SK-N-SH (cell line): ENCODE measurements around the gene MCC. TPM values are rescaled to one million over a fixed set of nuclear protein-coding genes. Genes with fewer than 3 reads are reported as not detected.

Experiments
- CTCF ChIA-PET: fragments of 300-600, 350-600 bp; formaldehyde crosslinking; extraction: SDS; loops from one replicate; lab custom pipeline; 2021; lab: Yijun Ruan, JAX
- POLR2A ChIA-PET: fragments of 350-600 bp; sonication (Branson Sonifier 250); formaldehyde crosslinking; extraction: SDS; loops from one replicate; lab custom pipeline; 2020; ENCODE audit warnings: antibody characterized with exemption, inconsistent platforms; lab: Yijun Ruan, JAX
- DNase-seq: peaks from one replicate; pipeline ENCODE4 v3.0.0; 2012
- H2AFZ ChIP-seq: fragments of 200-600 bp; sonication (generic); 2 replicates; pipeline ENCODE4 v1.8.1; 2016; ENCODE audit warnings: antibody characterized with exemption, mild to moderate bottlenecking, low read depth
- H3F3A ChIP-seq: fragments of 200-600 bp; sonication (generic); replicated peaks from 2 replicates; pipeline ENCODE3; 2016; ENCODE audit warnings: antibody characterized with exemption, mild to moderate bottlenecking; ENCODE audit not compliant: insufficient read depth
- H3K27ac ChIP-seq, 2 experiments: fragments of 200-500 bp in 1 of 2; fragments of 200-600 bp in 1 of 2; sonication (Bioruptor generic) in 1 of 2; sonication (generic), shearing (Covaris generic) in 1 of 2; 2 replicates each; pipeline versions ENCODE4 v1.5.1 to v1.6.1; 2014 to 2016; ENCODE audit warnings: low read depth in 2 of 2, inconsistent platforms in 1 of 2, low read length in 1 of 2, mild to moderate bottlenecking in 1 of 2, mixed read lengths in 1 of 2
- H3K27me3 ChIP-seq: fragments of 200-600 bp; sonication (generic), shearing (Covaris generic); 2 replicates; pipeline ENCODE4 v1.6.1; 2016; ENCODE audit warnings: mixed run types; ENCODE audit not compliant: insufficient read depth
- H3K36me3 ChIP-seq, 2 experiments: fragments of 200-500 bp in 1 of 2; fragments of 200-600 bp in 1 of 2; sonication (Bioruptor generic) in 1 of 2; sonication (generic) in 1 of 2; replicated peaks in 1 of 2; 2 replicates each; pipeline versions ENCODE3 to v1.5.1; 2014 to 2016; ENCODE audit warnings: low read length in 1 of 2, mild to moderate bottlenecking in 1 of 2; ENCODE audit not compliant: insufficient read depth in 2 of 2, control insufficient read depth in 1 of 2
- H3K4me1 ChIP-seq, 2 experiments: fragments of 200-500 bp in 1 of 2; fragments of 200-600 bp in 1 of 2; sonication (Bioruptor generic) in 1 of 2; sonication (generic), shearing (Covaris generic) in 1 of 2; 2 replicates each; pipeline versions ENCODE4 v1.5.1 to v1.6.1; 2014 to 2016; ENCODE audit warnings: low read depth in 1 of 2, low read length in 1 of 2, mixed run types in 1 of 2; ENCODE audit not compliant: insufficient read depth in 2 of 2, control insufficient read depth in 1 of 2
- H3K4me2 ChIP-seq: fragments of 200-600 bp; sonication (generic), shearing (Covaris generic); 2 replicates; pipeline ENCODE4 v1.6.1; 2017; ENCODE audit warnings: mixed run types
- H3K4me3 ChIP-seq, 2 experiments: fragments of 200-500 bp in 1 of 2; fragments of 200-600 bp in 1 of 2; sonication (Bioruptor generic) in 1 of 2; sonication (generic), shearing (Covaris generic) in 1 of 2; 2 replicates each; pipeline versions ENCODE4 v1.5.1 to v1.8.1; 2014 to 2016; ENCODE audit warnings: low read depth in 2 of 2, inconsistent platforms in 1 of 2, low read length in 1 of 2, mild to moderate bottlenecking in 1 of 2, mixed read lengths in 1 of 2, moderate library complexity in 1 of 2
- H3K79me2 ChIP-seq: fragments of 200-600 bp; sonication (generic); 2 replicates; pipeline ENCODE4 v1.8.1; 2017; ENCODE audit warnings: mild to moderate bottlenecking; ENCODE audit not compliant: insufficient read depth
- H3K9ac ChIP-seq: fragments of 200-600 bp; sonication (generic); 2 replicates; pipeline ENCODE4 v1.6.1; 2017; ENCODE audit warnings: mixed run types
- H3K9me2 ChIP-seq: fragments of 200-600 bp; sonication (generic); 2 replicates; pipeline ENCODE4 v1.6.1; 2017; ENCODE audit warnings: mixed run types
- H3K9me3 ChIP-seq: fragments of 200-600 bp; sonication (generic); 2 replicates; pipeline ENCODE4 v1.6.1; 2017; ENCODE audit warnings: mixed run types, mild to moderate bottlenecking, moderate library complexity
- H4K20me1 ChIP-seq: fragments of 200-600 bp; sonication (generic); 2 replicates; pipeline ENCODE4 v1.6.1; 2017; ENCODE audit warnings: mild to moderate bottlenecking, mixed run types; ENCODE audit not compliant: insufficient read depth
- CHD2 ChIP-seq: fragments of 150-350 bp; IDR thresholded peaks from 2 replicates; pipeline ENCODE4 v1.6.1; 2018; ENCODE audit warnings: low read length; ENCODE audit not compliant: partially characterized antibody
- EZH2phosphoT487 ChIP-seq: fragments of 200-600 bp; sonication (generic); IDR thresholded peaks from 2 replicates; pipeline ENCODE4 v1.6.1; 2017; ENCODE audit warnings: low read depth, mixed run types, mild to moderate bottlenecking, antibody characterized with exemption, moderate library complexity, borderline replicate concordance
- FOSL2 ChIP-seq: IDR thresholded peaks from 2 replicates; pipeline ENCODE4 v1.4.0; 2012; ENCODE audit warnings: low read depth, mild to moderate bottlenecking, moderate library complexity, borderline replicate concordance
- GABPA ChIP-seq: IDR thresholded peaks from 2 replicates; pipeline ENCODE4 v1.4.0; 2012; ENCODE audit warnings: low read depth, mild to moderate bottlenecking
- GATA2 ChIP-seq: sonication (generic); formaldehyde crosslinking; IDR thresholded peaks from 2 replicates; pipeline ENCODE4 v1.5.0; 2020; ENCODE audit warnings: mild to moderate bottlenecking, missing genetic modification reagents
- MEF2A ChIP-seq: IDR thresholded peaks from 2 replicates; pipeline ENCODE4 v1.4.0; 2012; ENCODE audit warnings: low read depth, borderline replicate concordance
- NRF1 ChIP-seq: IDR thresholded peaks from 2 replicates; pipeline ENCODE4 v1.6.1; 2012; ENCODE audit warnings: low read depth, mild to moderate bottlenecking, low read length
- POLR2AphosphoS5 ChIP-seq: IDR thresholded peaks from 2 replicates; pipeline ENCODE4 v1.6.1; 2012; ENCODE audit warnings: low read depth, low read length
- RAD21 ChIP-seq: IDR thresholded peaks from 2 replicates; pipeline ENCODE4 v1.6.1; 2012; ENCODE audit warnings: mild to moderate bottlenecking, low read length
- RCOR1 ChIP-seq: fragments of 150-350 bp; IDR thresholded peaks from 2 replicates; pipeline ENCODE4 v1.6.1; 2017; ENCODE audit warnings: antibody characterized with exemption, low read length
- SIN3A ChIP-seq: IDR thresholded peaks from 2 replicates; pipeline ENCODE4 v1.6.1; 2012; ENCODE audit warnings: low read depth, mild to moderate bottlenecking, low read length, moderate library complexity, borderline replicate concordance
- SMC3 ChIP-seq: IDR thresholded peaks from 2 replicates; pipeline ENCODE4 v1.6.1; 2012; ENCODE audit warnings: low read depth, low read length, improper control_type of control experiment
- YY1 ChIP-seq: IDR thresholded peaks from 2 replicates; pipeline ENCODE4 v1.4.0; 2012; ENCODE audit warnings: low read depth, mild to moderate bottlenecking
- WGBS: methylation state at CpG from one replicate; pipeline ENCODE4 v1.1.6; 2017; ENCODE audit warnings: low lambda C conversion rate; 5-methylcytosine and 5-hydroxymethylcytosine counted together
- polyA plus RNA-seq, 3 experiments: library from polyadenylated mRNA; depleted of rRNA; stranded (reverse); fragments of >200 nt; gene quantifications; 2 replicates each; pipeline ENCODE4 v1.2.3, GENCODE V29; 2012
- TF ChIP-seq, protein P1 (sequence below): fragments of 200-600 bp; sonication (generic); IDR thresholded peaks from 2 replicates; pipeline ENCODE4 v1.6.1; 2017; ENCODE audit warnings: antibody characterized with exemption, mild to moderate bottlenecking, moderate library complexity

MCC gene
- polyA plus RNA-seq, 1 of the 3 experiments (the other 2 are of a cell fraction): 3.6 TPM

- TF ChIP-seq SMC3 (no peak), FOSL2 (no peak)
These were observed 286.5 kb downstream of the MCC start (continued) for GRCh38 chr5:113201715-113202114.

DNA sequence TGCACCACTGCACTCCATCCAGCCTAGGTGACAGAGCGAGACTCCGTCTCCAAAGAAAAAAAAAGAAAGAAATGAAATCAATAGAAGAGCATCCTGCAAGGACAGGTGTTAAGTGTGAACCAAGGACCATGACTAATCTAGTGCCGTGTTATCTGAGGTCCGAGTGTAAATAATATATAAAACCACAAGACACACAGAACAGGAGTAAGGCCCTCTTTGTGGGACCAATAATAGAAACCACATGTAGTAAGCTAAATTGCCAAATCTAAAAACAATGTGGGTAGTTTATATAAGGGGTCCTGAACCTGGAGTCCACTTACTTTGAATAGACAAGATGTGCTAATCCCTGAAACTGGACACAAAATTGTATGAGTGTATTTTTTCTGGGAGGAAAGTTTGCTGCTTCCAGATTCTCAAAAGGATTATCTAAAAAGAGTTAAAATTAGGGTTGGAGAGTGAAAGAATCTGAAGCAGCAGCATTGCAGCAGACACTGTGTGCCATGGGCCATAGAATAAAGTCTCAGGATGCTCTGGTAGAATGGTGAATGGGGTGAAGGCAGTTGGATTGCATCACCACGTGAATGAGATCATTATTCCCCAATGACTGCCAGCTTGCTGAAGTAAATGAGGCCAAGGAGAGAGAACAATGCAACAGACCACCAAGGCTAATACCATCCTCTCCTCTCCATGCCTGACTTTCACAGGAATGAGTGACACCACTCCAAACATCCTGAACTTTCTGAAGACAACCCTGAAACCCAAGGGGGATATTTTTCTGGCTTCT, 288.9 kb downstream of the MCC start:
- Histone ChIP-seq H3K79me2 (no peaks in the 10 kb centered on the region), H3K9ac (no peak overlapping the region), H3K9me2 (no peaks in the 10 kb centered on the region), H3K4me1 (peaks cover 0 to 60% of the 10 kb centered on the region in 2 experiments; a peak in 2 of 4 replicates), H3K9me3 (no peaks in the 10 kb centered on the region), H3K4me2 (no peak overlapping the region), H3K36me3 (no peaks in the 10 kb centered on the region), H3K27ac (peak overlapping the region in 1 of 2 experiments; percentile 29; a peak in 1 of 4 replicates), H2AFZ (no peak overlapping the region), H3F3A (no peaks in the 10 kb centered on the region), H3K27me3 (no peaks in the 10 kb centered on the region), H3K4me3 (no peak overlapping the region), H4K20me1 (no peaks in the 10 kb centered on the region)
- WGBS: 70% methylated on average over 5 of the region's 5 CpGs
- TF ChIP-seq POLR2AphosphoS5 (no peak), MEF2A (no peak), GABPA (no peak), GATA2 (CRISPR knock-in tag) (no peak), NRF1 (no peak), SIN3A (no peak), RAD21 (no peak), EZH2phosphoT487 (no peak), FOSL2 (no peak), YY1 (no peak), RCOR1 (no peak), CHD2 (no peak)
- TF ChIP-seq, protein P1, sequence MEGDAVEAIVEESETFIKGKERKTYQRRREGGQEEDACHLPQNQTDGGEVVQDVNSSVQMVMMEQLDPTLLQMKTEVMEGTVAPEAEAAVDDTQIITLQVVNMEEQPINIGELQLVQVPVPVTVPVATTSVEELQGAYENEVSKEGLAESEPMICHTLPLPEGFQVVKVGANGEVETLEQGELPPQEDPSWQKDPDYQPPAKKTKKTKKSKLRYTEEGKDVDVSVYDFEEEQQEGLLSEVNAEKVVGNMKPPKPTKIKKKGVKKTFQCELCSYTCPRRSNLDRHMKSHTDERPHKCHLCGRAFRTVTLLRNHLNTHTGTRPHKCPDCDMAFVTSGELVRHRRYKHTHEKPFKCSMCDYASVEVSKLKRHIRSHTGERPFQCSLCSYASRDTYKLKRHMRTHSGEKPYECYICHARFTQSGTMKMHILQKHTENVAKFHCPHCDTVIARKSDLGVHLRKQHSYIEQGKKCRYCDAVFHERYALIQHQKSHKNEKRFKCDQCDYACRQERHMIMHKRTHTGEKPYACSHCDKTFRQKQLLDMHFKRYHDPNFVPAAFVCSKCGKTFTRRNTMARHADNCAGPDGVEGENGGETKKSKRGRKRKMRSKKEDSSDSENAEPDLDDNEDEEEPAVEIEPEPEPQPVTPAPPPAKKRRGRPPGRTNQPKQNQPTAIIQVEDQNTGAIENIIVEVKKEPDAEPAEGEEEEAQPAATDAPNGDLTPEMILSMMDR: no peak
- ChIA-PET CTCF (interaction anchor here (1.2 to 1.7 kb wide), 2 partner anchors 24 to 154 kb away, joined by 3 to 4 read pairs; no protein-coding TSS in a partner anchor), POLR2A (no interaction called here)
- no peak for DNase-seq
